Ovary (tissue), 9 donors: Measurements from ENCODE around the gene ZCCHC14. TPM values are rescaled to one million over a fixed set of nuclear protein-coding genes. Genes with fewer than 3 reads are reported as not detected.
A peak's percentile ranks its signal among the peaks of the same experiment; 100 is the strongest.

Source experiments
- DNase-seq, 5 donors: peaks; one replicate each; pipeline ENCODE4 v3.0.0-alpha.2; 2019 to 2020
- H3K27ac ChIP-seq, 2 donors: fragments of 200-600 bp; one replicate each; pipeline versions ENCODE4 v1.5.1 to v1.8.0; 2019 to 2022
- H3K27me3 ChIP-seq: fragments of 200-600 bp; one replicate; pipeline ENCODE4 v1.8.0; 2022
- H3K36me3 ChIP-seq: fragments of 200-600 bp; sonication (generic); one replicate; pipeline ENCODE4 v1.5.1; 2019
- H3K4me1 ChIP-seq: one replicate; pipeline ENCODE4 v1.8.1; 2013; ENCODE audit warnings: mild to moderate bottlenecking, moderate library complexity; ENCODE audit not compliant: insufficient read depth
- H3K4me3 ChIP-seq: fragments of 200-600 bp; sonication (generic); one replicate; pipeline ENCODE4 v1.5.1; 2017
- H3K9me3 ChIP-seq, 2 donors: fragments of 200-600 bp in 1 of 2; sonication (generic) in 1 of 2; one replicate each; pipeline versions ENCODE4 v1.5.1 to v1.8.1; 2013 to 2019; ENCODE audit warnings: mild to moderate bottlenecking in 1 of 2, moderate library complexity in 1 of 2
- CTCF ChIP-seq, 3 donors: fragments of 450-650 bp in 2 of 3; fragments of 200-600 bp in 1 of 3; IDR thresholded peaks; one replicate each; pipeline versions ENCODE4 v1.5.1 to v1.8.0; 2016 to 2022; ENCODE audit warnings: antibody characterized with exemption in 3 of 3, mild to moderate bottlenecking in 1 of 3
- EP300 ChIP-seq: sonication (generic); formaldehyde crosslinking; IDR thresholded peaks from one replicate; pipeline ENCODE4 v1.6.1; 2017; ENCODE audit warnings: antibody characterized with exemption
- POLR2A ChIP-seq: fragments of 450-650 bp; IDR thresholded peaks from one replicate; pipeline ENCODE4 v1.6.1; 2017; ENCODE audit warnings: antibody characterized with exemption, mild to moderate bottlenecking, moderate library complexity
- WGBS, 3 donors: extraction: QIAGEN DNeasy Blood & Tissue Kit in 1 of 3; methylation state at CpG; one replicate each; pipeline versions ENCODE4 v1.1.5 to v1.1.7; 2013 to 2017; 5-methylcytosine and 5-hydroxymethylcytosine counted together
- intact Hi-C, 4 donors: fragments of 100-400 bp; cut with DNase I; formaldehyde crosslinking; loops; one replicate each; pipeline versions ENCODE4 v1.11.0 to v1.15.1; 2022 to 2023
- polyA plus RNA-seq, 2 donors: library from polyadenylated mRNA; stranded (reverse); fragments of 200-250 nt in 1 of 2; fragments of 350-450 nt in 1 of 2; fragmentation: Illumina TruSeq in 1 of 2; extraction: RNeasy Lipid Tissue Mini Kit (QIAGEN cat#74804) in 1 of 2; gene quantifications; one replicate each; pipeline ENCODE4 v1.2.3, GENCODE V29; 2013 to 2014
- total RNA-seq, 7 donors: library from RNA; depleted of rRNA in 2 of 7; stranded (reverse); fragments of >200 nt in 2 of 7; fragmentation: NEBNext Ultra II Directional in 3 of 7; extraction: Animal tissue kit (Norgen Biotek cat#: 25700) in 3 of 7; gene quantifications; one replicate each; pipeline versions ENCODE4 v1.1.0 to v1.2.4, GENCODE V29; 2016 to 2023
- donor health status: DM: no; HTN: no; CAD: no; lungs with moderate emphysema.
- donor health status: DM: no; HTN: no; CAD: no.
- donor health status: Bipolar disorder and iron deficiency.
- donor health status: DM: yes; HTN: yes; CAD: no.
- donor health status: DM: no; HTN: no; CAD: no.
- donor health status: DM: yes; HTN: yes; CAD: no.

The ZCCHC14 gene
- total and polyA plus RNA-seq, 9 donors, result 16.1 to 37.6 (median 31.0) TPM

GRCh38 chr16:87414251-87414680 lies 78.6 kb downstream of the ZCCHC14 start:
- 85 to 89% (median 87%) methylated on average over 24 of the region's 24 CpGs for WGBS, 3 donors
- Histone ChIP-seq H3K4me3 (no peak overlapping the region), H3K36me3 (no peaks in the 10 kb centered on the region), H3K27ac (no peak overlapping the region), H3K4me1 (no peaks in the 10 kb centered on the region), H3K9me3 (no peaks in the 10 kb centered on the region), H3K27me3 (no peaks in the 10 kb centered on the region)
- TF ChIP-seq CTCF (IDR thresholded peaks at IDR 0.05), result no peak
- TF ChIP-seq POLR2A, result no peak
- no peak for TF ChIP-seq EP300
- intact Hi-C loops, result loop anchor here in 3 of 4 donors (10.0 kb wide), 4 partner anchors 131 to 351 kb away; partner anchors contain the start of gene KLHDC4 (in 1 of the 3)
- peak in 2 of 5 donors; percentile 9 to 23 for DNase-seq

- intact Hi-C loops, result loop anchor here in 3 of 4 donors (10.0 kb wide), 4 partner anchors 132 to 352 kb away; partner anchors contain the start of gene KLHDC4 (in 1 of the 3)
- H3K9me3 ChIP-seq, result no peaks in the 10 kb centered on the region
- no peaks in the 10 kb centered on the region for H3K36me3 ChIP-seq
Observed at GRCh38 chr16:87412996-87413421, 79.8 kb downstream of the ZCCHC14 start.

GRCh38 chr16:87412371-87412995 lies 80.3 kb downstream of the ZCCHC14 start:
- 86 to 87% (median 86%) methylated on average over 31 of the region's 31 CpGs for WGBS, 3 donors
- peak in 2 of 5 donors; percentile 21 to 24 for DNase-seq
- Histone ChIP-seq H3K27ac (no peak overlapping the region), H3K9me3 (no peaks in the 10 kb centered on the region), H3K4me1 (no peaks in the 10 kb centered on the region), H3K27me3 (no peaks in the 10 kb centered on the region), H3K4me3 (no peak overlapping the region), H3K36me3 (no peaks in the 10 kb centered on the region)
- TF ChIP-seq POLR2A, result no peak
- TF ChIP-seq EP300, result no peak
- no peak for TF ChIP-seq CTCF (IDR thresholded peaks at IDR 0.05)
- intact Hi-C loops, result loop anchor here in 3 of 4 donors (10.0 kb wide), 4 partner anchors 132 to 352 kb away; partner anchors contain the start of gene KLHDC4 (in 1 of the 3)

More at GRCh38 chr16:87412996-87413421, 79.8 kb downstream of the ZCCHC14 start:
- DNase-seq, result peak in 1 of 5 donors; percentile 31
- H3K27me3 ChIP-seq, result no peaks in the 10 kb centered on the region
- no peaks in the 10 kb centered on the region for H3K4me1 ChIP-seq
- no peak overlapping the region for H3K4me3 ChIP-seq
- WGBS, 3 donors, result 87 to 91% (median 91%) methylated on average over 27 of the region's 27 CpGs
- H3K27ac ChIP-seq, result no peak overlapping the region
- TF ChIP-seq CTCF (IDR thresholded peaks at IDR 0.05), result no peak
- TF ChIP-seq POLR2A, result no peak
- TF ChIP-seq EP300, result no peak

DNA sequence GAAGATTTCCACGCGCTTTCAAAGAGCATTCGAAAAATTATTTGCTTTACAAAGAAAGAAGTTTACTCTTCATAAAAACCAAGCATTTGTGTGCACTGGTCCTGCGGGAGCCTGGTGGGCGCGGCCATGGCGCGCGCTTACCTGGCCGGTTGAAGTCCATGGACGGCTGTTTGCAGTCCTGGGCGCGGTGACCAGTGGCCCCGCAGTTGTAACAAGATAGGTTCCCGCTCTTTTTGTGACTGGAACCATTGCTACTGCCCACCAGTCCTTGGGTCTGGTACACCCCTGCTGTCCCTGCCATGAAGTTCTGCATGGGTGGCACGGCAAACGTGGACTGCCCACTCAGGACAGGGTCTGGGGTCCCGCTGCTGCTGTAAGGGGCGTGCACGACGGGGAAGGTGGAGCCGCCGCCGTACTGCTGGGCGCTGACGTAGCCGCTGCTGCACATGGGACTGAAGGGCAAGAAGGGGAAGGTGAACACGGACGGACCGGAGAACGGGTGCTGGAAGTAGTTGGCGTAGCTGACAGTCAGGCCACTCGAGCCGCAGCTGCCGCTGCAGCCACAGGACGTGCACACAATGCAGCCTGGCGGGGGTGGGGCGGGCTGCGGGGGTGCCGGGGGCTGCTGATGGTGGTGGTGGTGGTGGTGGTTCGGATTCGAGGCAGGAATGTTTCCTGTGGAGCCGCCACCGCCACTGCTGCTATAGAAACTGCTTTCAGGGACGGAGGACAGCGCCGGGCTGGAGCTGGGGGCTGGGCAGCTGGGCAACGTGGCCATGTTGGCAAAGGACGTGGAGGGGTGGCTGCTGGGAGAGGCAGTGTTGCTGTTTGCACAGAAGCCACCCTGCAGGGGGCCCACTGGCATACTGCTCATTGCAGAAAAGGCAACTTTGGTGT lies 81.2 kb downstream of the ZCCHC14 start:
- Histone ChIP-seq H3K9me3 (no peaks in the 10 kb centered on the region), H3K27me3 (no peaks in the 10 kb centered on the region), H3K4me1 (no peaks in the 10 kb centered on the region), H3K27ac (no peak overlapping the region), H3K36me3 (no peaks in the 10 kb centered on the region), H3K4me3 (no peak overlapping the region)
- intact Hi-C loops, result loop anchor here in 3 of 4 donors (10.0 kb wide), 4 partner anchors 133 to 353 kb away; partner anchors contain the start of gene KLHDC4 (in 1 of the 3)
- DNase-seq, result peak in 2 of 5 donors; percentile 24 to 32
- TF ChIP-seq EP300, result no peak
- TF ChIP-seq CTCF (IDR thresholded peaks at IDR 0.05), result no peak
- TF ChIP-seq POLR2A, result no peak
- 91 to 93% (median 91%) methylated on average over 49 of the region's 49 CpGs for WGBS, 3 donors
